HG03196 (cell line): Measurements from ENCODE around the gene TUBA4A.

ENCODE experiments used
- ATAC-seq: cut with Tn5 transposase; IDR thresholded peaks from one replicate; pipeline ENCODE4 v1.9.1; 2021; ENCODE audit not compliant: unreplicated experiment

Gene TUBA4A

GRCh38 chr2:219244789-219245147 is 8.9 kb downstream of the TUBA4A start:
- ATAC-seq = no peak

- no peak for ATAC-seq
Measured at GRCh38 chr2:219243291-219243761, 10.4 kb downstream of the TUBA4A start.

GRCh38 chr2:219234331-219234730 is 19.4 kb downstream of the TUBA4A start:
- ATAC-seq = no peak

- ATAC-seq = no peak
Measured at GRCh38 chr2:219230059-219230540, 23.6 kb downstream of the TUBA4A start.

GRCh38 chr2:219229305-219230058 is 24.2 kb downstream of the TUBA4A start, which contains the start of the genes ANKZF1 and ATG9A:
ANKZF1 (plus strand) TSS chr2:219229806; CDS start chr2:219230258, 452 bp downstream.
ATG9A (minus strand) TSS chr2:219229636; CDS start chr2:219228024, 1,612 bp downstream.
- peak; percentile 98 for ATAC-seq

GRCh38 chr2:219228911-219229304 is 24.8 kb downstream of the TUBA4A start:
- peak; percentile 1 for ATAC-seq

GRCh38 chr2:219228041-219228910 is 25.4 kb downstream of the TUBA4A start:
- no peak for ATAC-seq

GRCh38 chr2:219225350-219225749 is 28.4 kb downstream of the TUBA4A start:
- no peak for ATAC-seq

GRCh38 chr2:219223831-219224610 is 29.7 kb downstream of the TUBA4A start:
- no peak for ATAC-seq

GRCh38 chr2:219221957-219222518 is 31.7 kb downstream of the TUBA4A start:
- ATAC-seq = no peak

GRCh38 chr2:219220652-219221402 is 32.9 kb downstream of the TUBA4A start:
- ATAC-seq = no peak

- no peak for ATAC-seq
Measured at GRCh38 chr2:219219784-219220532, 33.8 kb downstream of the TUBA4A start.

- ATAC-seq = peak; percentile 70
Measured at GRCh38 chr2:219218732-219219701, 34.7 kb downstream of the TUBA4A start, which contains the start of gene ABCB6. ABCB6 (minus strand) TSS chr2:219218958; CDS start chr2:219218673, 285 bp downstream.

- no peak for ATAC-seq
Measured at GRCh38 chr2:219218217-219218731, 35.4 kb downstream of the TUBA4A start.

- no peak for ATAC-seq
Measured at GRCh38 chr2:219216535-219216915, 37.2 kb downstream of the TUBA4A start.

- ATAC-seq = no peak
Measured at GRCh38 chr2:219215871-219216534, 37.7 kb downstream of the TUBA4A start.

GRCh38 chr2:219214786-219215185 is 38.9 kb downstream of the TUBA4A start:
- ATAC-seq = no peak
